Activated CD4-positive, alpha-beta T cell treated with anti-CD3 and anti-CD28 coated beads, Interleukin-2, amount 50 U/mL, for 48 hours (primary cell): ENCODE measurements around the gene WDR88.
"Not testable (repeated sequence)": the region's sequence is repeated elsewhere in the genome, so short reads cannot be mapped to it uniquely, and the experiment has no call there.

Experiments
- DNase-seq, 2 experiments: peaks; one replicate each; pipeline ENCODE4 v3.0.0-alpha.2; 2020

Gene WDR88

DNA sequence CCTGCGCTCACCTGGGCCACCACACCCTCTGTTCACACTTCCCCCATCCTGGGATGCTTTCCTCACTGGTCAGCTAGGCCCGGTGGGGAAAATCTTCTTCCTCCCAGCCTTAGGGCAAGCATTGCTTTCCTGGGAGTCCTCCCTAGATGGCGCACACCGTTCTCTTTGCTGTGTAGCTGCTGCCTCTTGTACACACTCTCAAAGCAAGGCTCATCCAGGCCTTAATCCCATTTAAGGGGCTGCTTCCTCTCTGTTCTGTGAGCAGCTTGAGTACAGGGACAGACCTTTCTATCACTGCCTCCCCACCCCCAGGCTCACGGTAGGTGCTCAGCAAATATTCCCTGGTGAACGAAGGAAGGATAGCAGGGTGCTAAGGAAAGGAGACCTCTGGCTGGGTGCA, 82.7 kb downstream of the WDR88 start:
- DNase-seq, result no peak

DNA sequence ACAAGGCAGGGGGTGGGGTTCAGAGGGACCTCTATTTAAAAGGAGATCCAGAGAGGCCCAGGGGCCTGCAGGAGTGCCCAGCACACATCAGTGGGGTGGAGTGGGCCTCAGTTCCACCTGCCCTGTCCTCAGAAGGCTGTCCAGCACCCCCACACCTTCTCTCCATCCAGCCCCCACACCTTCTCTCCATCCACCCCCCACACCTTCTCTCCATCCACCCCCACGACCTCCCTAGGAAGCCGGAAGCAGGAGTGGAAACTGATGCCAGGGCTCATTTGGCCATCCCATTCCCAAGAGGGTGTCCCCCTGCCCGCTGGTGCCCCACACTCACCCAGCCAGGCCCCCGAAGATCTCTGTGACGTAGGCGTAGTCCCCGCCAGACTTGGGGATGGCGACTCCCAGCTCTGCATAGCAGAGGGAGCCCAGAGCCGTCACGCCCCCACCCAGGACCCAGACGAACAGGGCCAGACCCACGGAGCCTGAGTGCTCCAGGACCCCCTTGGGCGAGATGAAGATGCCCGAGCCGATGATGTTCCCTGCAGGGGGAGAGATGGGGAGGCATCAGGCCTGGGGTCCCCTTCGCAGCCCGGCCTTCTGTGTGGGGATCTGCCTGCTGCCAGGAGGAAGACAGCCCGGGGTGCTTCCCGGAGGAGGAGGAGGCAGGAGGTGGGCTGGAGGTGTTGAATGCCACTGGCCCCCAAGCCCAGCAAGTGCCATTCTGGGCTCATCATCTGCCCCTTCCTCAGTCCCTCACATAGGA, 83.7 kb downstream of the WDR88 start:
- no peak for DNase-seq

DNA sequence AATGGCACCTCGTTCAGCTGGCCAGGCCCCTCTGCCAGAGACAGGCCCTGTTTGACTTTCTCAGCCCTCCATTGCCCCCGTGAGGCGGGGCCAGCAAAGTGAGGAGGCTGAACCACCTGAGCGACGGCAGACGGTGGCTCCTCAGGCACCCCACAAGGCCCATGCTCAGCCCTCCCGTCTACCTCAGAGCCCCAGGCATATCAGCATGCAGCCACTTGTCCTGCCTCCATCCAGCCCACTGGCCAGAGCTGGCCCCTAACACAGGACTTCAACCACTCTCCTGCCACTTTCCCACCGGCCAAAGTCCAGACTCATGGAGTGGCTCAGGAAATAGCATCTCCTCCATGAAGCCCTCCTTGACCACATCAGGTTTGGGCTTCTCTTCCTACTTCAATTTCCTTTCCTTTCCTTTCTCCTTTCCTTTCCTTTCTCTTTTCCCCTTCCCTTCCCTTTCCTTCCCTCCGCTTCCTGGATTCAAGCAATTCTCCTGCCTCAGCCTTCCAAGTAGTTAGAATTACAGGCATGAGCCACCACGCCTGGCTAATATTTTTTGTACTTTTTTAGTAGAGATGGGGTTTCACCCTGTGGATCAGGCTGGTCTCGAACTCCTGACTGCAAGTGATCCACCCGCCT, 84.4 kb downstream of the WDR88 start:
- DNase-seq, result no peak

DNA sequence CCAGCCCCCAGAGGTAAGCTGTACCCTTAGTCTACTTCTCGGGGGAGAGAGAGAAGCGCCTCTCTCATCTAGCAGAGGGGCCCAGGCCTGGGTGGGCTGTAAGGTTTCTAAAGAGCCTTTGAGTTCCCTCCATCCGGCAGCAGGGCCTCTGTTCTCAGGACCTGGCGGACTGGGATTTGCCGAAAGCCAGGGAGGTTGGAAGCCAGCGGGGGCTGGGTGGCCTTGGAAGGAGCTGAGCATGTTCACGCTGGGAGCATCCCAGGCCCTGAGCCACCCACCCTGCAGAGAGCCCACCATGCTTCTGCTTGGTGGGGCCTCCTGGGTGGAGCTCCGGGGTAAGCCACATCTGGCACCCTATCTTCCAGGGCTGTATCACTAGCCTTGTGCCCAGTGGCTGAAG, 86.0 kb downstream of the WDR88 start:
- DNase-seq, result no peak

DNA sequence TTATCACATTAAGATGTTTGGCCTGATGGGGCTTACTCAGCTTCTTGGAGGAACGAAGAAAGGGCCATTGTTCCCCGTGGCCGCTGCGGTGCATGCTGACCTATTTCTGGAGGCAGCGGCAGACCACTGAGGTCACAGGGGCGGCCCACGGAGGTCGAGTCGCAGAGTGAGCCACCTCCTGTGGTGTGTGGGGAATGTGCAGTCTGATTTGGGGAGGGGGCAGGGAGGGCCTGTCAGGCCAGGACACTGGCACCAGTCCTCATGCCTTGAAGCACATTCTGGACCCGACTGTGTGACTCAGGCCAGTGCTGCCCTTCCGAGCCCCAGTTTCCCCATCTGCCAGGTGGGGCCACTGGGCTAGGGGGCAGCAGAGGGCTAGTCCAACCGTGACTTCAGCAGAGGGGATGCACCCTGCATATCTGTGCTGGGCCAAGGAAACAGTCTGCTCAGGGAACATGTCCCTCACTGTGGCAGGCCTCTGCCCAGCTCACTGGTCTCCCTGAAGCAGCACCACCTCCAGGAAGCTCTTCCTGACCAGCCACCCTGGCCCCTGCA, 87.4 kb downstream of the WDR88 start:
- no peak for DNase-seq

DNA sequence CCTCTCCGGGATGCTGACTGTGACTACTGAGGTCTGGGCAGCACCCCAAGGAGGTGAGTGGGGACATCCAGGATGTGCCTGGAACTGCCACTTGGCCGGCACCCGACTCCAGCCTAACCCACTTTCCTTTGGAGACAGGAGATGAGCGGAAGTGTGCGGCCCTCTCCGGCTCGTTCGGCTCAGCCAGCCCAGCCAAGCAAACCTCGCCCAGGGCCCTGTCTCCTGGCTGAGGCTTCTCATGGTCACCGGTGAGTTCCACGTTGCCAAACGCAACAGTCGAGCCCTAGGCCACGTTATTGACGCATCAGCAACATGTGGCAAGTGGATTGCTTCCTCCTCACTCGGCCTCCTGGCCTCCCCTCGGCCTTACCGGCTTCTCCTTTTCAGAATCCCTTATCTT, 88.2 kb downstream of the WDR88 start:
- no peak for DNase-seq

DNA sequence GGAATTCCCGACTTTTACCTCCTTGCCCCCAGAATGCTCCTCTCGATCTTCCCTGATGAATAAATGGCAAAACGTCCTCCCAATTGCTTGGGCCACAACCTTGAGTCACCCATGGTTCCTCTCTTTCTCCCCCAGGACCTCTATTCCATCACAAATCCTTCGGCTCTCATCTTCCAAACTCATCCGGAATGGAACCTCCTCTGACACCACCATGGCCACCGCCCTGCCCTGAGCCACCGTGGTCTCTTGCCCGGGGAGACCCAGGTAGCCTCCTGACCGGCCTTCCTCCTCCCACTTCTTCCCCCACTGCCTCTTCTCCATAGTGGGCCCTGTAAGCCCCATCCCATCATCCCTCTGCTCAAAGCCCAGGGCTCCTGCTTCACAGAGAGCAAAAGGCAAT, 88.8 kb downstream of the WDR88 start:
- DNase-seq, result no peak

DNA sequence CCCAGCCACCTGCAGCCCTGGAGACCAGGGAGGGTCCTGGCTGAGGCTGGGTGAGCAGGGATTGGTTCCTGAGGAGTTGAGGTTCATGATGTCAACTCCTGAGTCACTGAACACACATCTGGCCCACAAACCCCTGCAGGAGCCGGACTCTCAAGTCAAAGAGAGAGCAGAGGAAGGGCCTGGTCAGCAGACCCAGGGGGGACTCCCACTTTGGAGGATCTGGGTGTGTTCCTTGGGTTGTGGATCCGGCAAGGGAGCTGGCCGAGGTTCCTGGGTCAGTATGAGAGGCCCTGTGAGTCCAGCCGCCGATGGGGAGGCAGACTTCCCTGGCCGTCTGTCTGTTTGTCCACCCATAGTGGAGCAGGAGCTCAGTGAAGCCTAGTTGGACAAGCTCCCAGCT, 89.7 kb downstream of the WDR88 start:
- DNase-seq, result no peak

DNA sequence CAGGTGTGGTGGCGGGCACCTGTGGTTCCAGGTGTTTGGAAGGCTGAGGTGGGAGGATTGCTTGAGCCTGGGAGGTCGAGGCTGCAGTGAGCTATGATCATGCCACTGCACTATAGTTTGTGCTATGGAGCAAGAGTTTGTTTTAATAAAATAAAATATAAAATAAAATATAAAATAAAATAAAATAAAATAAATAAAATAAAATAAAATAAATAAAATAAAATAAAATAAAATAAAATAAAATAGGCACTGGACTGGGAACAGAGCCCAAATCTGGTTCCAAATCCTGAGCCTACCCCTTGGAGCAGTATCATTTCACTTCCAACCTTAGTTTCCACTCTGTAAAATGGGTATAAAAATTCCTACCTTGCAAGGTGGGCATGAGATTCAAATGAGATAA, 90.3 kb downstream of the WDR88 start:
- DNase-seq, result not testable (repeated sequence)

DNA sequence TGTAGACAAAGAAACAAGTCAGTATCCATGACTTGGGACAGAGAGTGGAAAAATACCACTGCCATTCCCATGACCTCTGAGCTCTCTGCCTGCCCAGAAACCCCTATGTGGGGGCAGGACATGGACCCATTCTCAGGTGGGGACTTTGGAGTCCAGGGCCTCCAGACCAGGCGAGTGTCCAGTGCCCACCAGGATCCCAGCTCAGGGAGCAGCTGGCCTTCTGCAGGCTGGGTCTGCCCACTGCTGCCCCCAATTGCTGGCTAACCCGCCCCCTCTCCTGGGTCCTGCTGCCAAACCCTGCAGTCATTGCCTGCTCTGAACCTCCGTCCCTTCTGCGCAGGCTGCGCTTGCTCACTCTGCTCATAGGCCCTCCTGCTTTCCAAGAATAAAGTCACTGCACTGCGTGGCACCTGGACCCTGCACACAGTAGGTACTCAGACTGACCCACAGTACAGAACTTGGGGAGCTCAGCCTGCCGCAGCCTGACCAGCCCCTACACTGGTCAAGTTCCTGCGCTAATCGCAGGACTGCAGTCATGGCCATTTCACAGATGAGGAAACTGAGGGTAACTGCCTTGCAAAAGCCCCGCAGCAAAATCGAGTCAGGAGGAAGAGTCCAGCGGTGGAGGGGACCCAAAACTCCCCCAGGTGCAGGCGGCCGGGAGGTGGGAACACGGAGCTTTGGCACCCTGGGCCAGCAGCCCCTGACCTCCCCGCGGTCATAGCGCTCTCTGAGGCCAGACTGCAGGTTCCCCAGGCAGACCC, 93.0 kb downstream of the WDR88 start:
- DNase-seq, result no peak
